Hepatocyte (in vitro differentiated cells): ENCODE results near the gene ULK4.

Experiments used
- CTCF ChIP-seq: fragments of 200-600 bp; sonication (generic); IDR thresholded peaks from 2 replicates; pipeline ENCODE4 v1.5.1; 2016; ENCODE audit warnings: antibody characterized with exemption, mild to moderate bottlenecking; ENCODE audit not compliant: poor library complexity
- EZH2 ChIP-seq: fragments of 200-600 bp; sonication (generic); IDR thresholded peaks from 2 replicates; pipeline ENCODE4 v1.6.1; 2016; ENCODE audit warnings: antibody characterized with exemption, mild to moderate bottlenecking, borderline replicate concordance
- EZH2phosphoT487 ChIP-seq: fragments of 200-600 bp; sonication (generic); IDR thresholded peaks from one replicate; pipeline ENCODE4 v1.6.1; 2018; ENCODE audit warnings: antibody characterized with exemption, mild to moderate bottlenecking, low read depth, moderate library complexity; ENCODE audit not compliant: unreplicated experiment, severe bottlenecking

DNA sequence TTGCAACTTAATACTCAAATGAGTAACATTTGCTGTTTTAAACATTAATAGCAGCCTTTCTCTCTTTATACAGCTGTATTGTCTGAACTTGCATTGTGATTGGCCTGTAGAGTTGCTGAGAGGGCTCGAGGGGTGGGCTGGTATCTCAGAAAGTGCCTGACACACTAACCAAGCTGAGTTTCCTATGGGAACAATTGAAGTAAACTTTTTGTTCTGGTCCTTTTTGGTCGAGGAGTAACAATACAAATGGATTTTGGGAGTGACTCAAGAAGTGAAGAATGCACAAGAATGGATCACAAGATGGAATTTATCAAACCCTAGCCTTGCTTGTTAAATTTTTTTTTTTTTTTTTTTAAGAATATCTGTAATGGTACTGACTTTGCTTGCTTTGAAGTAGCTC, 722.3 kb downstream of the ULK4 start:
- TF ChIP-seq CTCF (no peak), EZH2phosphoT487 (no peak), EZH2 (no peak)
